HG02571 (cell line): Measurements from ENCODE around the gene DAB1.

Experiments used
- ATAC-seq: cut with Tn5 transposase; IDR thresholded peaks from one replicate; pipeline ENCODE4 v1.9.1; 2021; ENCODE audit warnings: mild to moderate bottlenecking, moderate library complexity; ENCODE audit not compliant: unreplicated experiment

Gene DAB1

DNA sequence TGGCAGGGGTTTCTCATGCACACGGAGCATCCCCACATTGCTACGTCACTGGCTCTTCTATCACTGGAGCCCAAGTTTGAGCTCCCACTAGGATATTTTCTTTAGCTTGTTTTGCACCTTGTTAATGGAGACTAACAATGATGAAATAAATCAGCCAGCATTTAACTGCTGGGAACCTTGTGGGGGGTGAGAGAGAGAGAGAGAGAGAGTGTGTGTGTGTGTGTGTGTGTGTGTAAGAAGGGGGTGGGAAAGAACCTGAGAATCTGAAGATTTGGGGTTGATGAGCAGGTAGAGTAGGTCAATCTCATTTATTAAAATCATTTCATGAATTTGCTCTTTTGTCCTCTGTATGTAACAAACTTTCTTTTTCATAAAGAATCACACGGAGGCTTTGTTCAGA, 458.7 kb downstream of the DAB1 start:
- no peak for ATAC-seq

DNA sequence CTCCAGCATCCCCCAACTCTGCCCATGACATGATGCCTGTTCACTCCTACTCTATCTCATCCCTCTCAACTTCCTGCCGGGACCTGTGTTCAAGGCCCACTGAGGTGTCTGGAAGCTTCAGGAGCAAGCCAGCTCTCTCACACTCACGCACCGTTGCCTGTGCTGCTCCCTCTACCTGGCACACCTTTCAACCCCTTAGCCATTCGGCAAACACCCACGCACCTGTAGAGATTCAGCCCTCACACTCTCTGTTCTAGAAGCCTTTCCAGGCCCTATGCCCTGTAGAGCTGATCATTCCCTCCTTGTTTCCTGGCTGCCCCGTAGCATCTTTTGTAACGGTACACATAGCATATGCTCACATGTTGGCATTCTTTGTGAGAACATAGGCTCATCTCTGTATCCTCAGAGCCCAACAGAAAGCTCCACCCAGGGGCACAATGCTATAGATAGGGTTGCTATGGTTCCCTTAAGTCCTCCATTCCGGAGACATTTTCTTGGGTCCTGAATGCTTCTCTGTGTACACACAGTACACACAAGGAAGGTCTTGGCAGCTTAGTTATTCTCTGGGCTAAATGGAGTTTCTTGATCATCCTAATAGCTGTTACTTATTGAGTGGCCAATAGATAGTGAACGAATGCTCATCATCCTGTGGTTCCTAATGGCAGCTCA, 459.4 kb downstream of the DAB1 start:
- no peak for ATAC-seq

DNA sequence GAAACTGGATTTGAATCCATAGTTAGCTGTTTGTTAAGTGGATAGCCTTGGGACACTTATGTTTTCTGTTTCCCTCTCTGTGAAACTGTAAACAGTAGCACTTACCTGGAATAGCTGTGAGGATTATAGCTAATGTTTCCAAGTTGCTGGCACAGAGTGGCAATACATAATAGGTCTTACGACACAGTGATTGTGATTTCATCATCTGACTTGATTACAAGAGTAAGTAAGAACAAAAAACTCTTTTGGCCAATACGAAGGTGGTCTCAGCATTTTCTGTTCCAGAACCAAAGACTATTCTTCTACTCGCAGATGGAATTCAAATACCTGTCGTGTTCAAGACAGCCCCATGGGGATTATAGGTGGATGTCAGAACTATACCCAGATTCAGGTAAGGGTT, 460.2 kb downstream of the DAB1 start:
- ATAC-seq = no peak

DNA sequence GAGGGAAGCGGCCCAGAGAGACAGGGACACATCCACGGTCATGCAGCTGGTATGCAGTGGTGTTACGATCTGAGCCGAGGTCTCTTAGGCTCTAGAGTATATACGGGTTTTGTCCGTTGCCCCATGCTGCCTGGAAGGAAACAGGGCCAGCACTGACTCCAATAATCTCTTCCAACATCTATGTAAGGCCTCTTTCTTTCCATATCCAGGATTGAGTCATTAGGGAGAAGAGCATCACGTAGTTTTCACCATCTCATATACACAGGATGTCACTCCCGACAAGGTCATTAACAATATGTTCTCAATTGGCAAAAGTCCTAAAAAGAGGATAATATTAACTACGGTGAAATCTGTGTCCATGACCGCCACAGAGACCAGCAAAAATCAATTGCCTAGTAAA, 462.4 kb downstream of the DAB1 start:
- ATAC-seq = no peak

DNA sequence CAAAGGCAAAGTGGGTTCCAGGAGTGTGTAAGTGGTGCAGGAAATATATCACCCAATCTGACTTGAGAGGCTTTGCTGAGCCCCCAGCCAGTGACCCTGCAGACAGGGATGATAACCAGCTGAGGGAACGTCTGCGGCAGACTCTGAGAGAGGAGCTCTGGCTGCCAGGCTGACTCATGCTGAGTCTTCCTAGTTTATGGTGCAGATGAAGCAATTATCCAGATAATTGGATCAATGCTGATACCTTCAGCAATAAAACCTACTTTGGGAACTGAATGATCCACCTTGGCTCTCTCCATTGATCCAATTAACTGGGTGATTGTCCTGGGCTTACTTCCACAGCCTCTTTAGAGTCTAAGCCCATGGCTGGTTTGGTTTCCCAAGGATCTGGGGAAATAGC, 465.3 kb downstream of the DAB1 start:
- ATAC-seq = no peak

DNA sequence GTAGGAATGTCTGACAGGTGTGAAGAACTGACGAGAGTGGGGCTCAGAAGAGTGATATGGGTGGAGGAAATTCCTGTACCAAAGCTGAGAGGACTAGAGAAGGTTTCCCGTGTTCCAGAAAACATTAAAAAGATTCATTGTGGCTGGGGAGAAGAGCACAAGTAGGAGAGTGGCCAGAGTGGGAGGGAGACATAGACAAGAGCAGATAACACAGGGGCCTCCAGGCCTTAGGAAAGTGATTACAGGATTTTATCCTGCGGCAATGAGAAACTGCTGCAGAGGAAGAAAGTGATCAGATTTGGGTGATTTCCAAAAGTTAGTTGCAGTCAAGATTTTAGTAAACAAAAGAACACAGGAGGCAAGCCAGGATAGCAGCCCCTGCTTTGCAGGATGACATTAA, 465.9 kb downstream of the DAB1 start:
- no peak for ATAC-seq

DNA sequence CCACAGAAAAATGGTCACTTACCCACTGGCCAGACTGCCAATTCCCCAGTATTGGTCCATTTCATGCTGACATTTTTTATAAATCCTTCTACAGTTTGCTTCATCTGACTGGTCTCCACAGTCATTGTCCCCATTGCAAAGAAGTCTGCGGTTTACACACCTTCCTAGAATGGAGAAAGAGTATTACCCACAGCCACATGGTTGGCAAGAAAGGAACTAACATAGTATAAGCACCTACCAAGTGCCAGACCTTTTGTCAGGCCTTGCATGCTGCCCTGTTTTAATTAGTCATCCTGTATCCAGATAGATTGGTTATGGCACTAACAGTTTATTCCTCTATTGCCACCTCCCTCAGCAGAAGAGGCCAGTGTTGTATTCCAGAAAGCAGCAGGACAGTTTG, 469.2 kb downstream of the DAB1 start:
- no peak for ATAC-seq

DNA sequence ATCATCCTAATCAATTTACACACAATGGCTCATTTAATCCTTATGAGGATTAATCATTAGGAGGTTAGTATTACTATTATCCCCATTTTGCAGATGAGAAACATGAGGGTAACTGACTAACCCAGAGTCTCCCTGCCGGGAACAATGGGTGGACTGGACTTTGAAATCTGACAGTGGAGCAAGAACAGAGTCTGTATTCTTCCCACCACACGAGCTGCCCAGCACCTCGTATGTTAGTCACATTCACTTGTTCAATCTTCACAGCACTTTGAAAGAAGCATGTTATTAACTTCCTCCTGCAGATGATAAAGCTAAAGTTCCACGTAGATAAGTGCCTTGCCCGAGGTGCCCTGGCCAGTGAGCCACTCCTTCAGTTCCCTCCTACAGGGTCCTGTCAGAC, 470.5 kb downstream of the DAB1 start:
- no peak for ATAC-seq

DNA sequence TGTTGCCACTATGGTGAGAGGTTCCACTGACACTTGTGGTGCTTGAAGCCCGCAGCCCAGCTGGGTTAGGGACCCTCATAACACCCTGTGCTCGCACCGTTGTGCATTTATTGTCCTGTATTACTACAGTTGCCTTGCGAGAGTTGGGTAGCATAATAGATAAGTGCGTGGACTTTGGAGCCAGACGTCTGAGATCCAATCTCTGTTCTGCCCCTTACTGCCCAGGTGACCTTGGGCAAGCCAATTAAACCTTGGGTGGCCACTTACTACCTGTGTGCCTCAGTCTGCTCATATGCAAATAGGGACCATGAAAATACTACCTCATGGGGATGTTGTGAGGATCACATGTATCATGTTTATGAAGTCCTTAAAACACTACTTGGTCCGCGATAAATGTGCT, 471.4 kb downstream of the DAB1 start:
- ATAC-seq = no peak

DNA sequence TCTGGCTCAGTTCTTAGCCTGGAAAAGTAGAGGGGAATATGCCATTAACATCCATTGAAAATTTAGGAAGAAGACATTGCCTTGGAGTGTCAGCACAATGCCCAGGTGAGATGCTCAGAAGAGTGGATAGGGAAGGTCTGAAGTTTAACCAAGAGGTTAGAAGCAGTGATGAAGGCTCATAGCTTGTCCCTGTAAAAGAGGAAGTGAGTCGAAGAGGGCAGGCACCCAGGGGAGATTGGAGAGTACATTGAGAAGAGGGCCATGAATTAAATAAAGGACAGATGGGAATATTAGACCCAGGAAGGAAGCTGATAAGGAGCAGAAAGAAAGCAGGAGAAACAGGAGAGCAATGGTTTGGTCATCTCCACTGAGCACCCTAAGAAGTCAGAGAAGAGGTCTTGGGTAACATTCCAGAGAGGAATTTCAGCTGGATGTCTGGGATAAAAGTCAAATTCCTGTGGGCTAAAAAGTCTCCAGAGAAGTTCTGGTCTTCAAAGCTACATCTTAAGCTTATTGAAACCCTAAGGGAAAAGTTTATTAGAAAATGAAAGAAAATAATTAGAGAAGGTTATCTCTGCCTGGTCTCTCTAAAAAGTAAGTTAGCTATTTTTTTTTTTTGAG, 475.3 kb downstream of the DAB1 start:
- no peak for ATAC-seq
